Right kidney (tissue), 1 donor: Measurements from ENCODE around the gene ST6GALNAC3.

Experiments
- DNase-seq: peaks from one replicate; pipeline ENCODE4 v3.0.0-alpha.2; 2016

The ST6GALNAC3 gene

DNA sequence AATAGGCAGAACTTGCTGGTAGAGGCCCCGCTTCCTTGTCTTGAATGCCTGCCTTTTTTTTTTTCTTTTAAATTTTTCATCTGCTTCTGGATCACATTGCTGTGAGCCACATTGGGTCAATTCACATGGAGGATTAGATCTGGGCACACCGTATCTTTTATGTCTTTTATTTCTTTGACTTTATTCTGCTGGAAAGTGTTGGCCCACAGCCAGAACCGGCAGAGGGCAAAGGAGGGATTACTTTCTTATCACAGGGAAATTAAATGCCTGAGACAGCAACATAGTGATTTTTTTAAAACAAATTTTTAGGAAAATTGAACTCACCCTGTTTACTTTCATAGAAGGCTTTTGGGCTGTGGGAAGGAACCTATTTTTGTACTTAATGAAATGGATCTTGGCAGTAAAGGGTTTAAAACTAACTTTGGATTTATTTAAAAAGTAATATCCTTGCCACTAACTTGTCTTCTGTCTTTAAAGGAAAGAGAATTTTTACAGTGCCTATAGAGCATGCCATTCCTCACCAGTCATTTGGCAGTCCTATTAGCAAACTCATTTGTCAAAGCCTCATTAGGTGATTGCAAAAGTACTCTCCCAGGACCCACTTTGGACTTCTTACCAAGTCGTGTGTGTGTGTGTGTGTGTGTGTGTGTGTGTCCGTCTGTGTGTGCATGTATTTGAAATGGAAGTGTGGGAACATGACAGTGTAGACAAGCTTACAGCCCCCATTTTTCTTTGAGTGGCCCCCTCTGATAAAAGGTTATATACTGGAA, 68.4 kb downstream of the ST6GALNAC3 start:
- no peak for DNase-seq

DNA sequence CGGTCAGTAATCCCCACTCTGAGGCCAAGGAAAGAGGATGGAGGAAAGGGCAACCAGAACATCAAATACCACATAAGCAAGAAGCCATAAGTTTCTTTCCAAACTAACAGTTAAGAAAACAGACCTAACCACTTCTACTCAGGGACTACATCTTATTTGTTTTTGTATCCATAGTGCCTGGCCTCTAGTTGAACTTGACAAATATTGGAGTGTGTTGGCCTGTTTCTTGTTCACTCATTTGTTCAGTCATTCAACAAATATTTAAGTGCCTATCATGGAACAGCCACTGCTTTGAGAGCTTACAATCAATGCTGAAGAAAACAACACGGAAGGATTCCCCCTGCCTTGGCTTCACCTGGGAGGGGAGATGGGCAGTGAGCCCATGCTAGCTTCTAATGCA, 69.7 kb downstream of the ST6GALNAC3 start:
- DNase-seq: no peak

DNA sequence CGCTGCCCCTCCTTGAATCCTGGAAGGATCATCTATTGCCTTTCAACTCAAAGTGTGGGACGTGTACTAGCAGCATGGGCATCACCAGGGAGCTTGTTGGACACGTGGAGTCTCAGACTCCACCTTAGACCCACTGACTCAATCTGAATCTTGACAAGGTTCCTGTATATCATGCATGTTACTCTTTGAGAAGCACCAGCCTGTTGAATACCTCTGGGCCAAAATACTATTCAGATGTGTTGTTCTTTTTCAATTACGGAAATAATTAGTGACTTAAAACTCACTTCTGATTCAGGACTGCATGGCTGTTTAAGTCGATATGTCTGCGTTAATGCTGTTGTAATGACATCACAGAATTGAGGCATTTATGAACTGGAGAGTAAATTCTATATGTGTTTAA, 70.8 kb downstream of the ST6GALNAC3 start:
- DNase-seq: no peak

DNA sequence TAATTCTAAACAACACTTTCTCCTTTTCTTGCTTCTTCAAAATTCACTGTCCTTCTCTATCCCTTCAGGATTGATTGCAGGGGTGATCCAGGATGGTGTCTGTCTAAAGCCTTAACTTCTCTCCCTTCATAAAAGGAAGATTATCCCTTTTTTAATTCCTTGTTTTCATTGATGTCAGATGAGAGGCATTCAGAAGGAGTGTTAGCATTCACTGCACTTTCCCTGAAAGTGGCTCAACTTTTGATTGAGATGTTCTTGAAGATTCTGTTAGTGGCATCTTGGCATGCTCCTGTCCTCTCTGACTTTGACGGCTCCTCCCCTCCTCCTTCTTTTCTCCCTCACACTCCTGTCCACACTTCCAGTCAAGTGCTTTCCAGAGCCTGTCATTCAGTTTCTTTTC, 71.6 kb downstream of the ST6GALNAC3 start:
- no peak for DNase-seq

DNA sequence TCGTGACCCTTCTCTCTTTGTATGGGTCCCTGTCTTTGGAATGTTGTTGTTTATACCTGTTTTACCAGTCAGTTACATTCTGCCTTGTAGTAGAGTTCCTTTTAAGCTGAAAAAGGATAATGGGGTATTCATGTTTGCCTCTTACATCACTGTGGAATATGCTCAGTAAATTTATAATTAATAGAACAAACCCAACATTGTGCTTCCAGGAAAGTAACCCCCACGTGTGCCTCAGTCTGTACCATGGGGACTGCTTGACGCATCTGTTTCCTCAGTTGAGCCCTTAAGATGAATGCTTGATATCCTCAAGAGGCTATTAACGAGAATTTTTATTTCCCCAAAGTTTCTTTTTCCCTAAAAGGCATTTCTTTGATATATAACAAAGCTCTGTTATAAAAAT, 73.4 kb downstream of the ST6GALNAC3 start:
- DNase-seq: no peak

DNA sequence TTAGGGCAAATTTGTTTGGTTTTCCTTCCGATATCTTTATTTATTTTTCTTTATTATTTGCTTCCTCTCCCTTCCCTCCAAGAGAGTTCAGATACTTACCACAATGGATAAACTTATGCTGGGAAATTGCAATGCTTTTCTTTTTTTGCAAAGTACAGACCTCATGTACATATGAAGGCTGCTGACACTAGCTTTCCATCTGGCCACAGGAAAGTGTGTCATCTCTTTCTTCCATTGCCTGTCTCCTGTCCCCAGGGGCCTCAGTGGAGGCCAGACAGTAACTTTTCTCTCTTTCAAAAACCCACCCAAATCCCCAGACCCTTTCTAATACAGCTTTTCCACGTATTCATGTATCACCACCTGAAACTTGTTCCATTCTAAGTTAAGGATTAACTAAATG, 73.9 kb downstream of the ST6GALNAC3 start:
- DNase-seq: no peak

DNA sequence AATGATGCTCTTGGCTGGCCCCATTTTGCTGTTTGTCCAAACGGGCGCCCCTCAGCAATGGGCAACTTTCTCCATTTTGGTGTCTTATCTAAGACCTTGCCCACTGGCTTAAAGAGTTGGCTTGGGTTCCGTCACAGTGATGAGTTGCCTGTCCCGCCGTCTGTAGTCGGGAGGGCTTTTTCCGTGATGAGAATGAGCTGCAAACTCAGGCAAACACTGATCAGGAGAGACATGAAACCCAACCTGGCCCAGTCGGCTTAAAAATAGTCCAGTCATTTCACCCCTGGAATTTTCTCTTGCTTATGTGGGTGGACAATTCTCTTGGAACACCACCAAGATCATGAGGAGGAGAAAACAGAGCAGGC, 79.3 kb downstream of the ST6GALNAC3 start:
- DNase-seq: no peak

DNA sequence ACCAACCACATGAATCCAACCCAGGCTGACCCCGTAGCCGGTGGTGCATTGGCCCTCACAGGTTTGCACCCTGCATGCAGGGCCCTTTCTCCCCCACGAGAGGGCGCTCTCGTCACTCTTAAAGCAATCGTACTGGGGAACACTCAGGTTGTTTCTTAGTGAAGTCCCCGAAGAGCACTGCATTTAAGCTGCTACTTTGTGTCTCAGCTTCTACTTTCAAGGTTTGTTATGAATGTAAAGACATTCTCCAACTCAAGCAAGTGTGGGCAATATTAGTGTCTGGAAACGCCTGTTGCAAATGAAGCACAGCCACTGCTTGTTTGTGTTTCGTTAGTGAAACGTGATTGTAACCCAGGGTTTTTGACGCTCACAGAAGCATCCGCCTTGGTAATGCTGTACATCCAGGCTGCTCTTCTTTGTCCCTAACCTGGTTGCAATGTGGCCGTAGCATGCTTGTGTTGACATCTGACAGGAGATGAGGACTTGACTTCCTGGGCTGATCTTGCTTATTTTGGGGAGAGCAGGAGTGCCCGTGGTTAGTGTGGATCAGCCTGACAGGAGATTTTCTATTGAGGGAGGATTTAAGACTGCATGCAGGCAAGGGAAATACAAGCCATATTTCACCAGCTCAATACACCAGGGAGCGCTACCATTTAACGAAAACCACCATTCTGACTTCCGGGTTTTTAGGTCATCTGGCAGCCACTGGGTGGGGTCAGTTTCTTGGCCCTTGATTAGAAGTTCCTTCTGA, 79.8 kb downstream of the ST6GALNAC3 start:
- peak; percentile 77 for DNase-seq

DNA sequence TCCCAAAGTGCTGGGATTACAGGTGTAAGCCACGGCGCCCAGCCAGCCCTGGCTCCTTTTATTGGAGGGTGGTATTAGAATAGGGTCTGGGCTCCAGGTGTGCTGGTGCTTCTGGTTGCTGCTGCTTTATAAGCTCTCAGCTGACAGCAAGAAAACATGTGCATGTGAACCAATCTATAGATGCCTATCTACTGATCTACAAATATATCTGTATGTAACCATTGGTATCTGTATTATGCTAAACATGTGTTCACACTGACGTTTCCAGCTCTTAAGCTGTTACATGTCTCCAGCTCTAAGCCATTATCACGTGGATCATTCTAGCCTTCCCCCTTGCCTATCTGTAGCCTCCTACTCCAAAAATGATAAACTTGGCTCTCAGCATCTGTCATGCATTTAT, 82.4 kb downstream of the ST6GALNAC3 start:
- no peak for DNase-seq

DNA sequence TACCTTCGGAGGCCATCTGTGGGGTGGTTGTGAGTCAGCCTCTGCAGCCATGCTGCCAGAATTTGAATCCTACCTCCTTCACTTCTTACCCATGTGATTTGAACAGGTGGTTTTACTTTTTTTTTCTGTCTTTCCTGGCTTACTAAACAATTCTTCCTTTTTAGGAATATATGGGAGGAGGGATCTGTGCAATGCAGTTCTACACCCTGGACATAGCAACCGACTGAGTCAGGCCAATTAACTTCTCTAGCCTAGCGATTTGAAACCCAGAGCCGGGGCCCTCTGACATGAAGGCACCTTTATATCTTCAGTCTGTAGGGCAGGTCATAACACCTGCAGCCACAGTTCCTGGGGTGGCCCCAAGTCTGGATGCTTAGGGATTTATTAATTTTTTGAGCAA, 83.6 kb downstream of the ST6GALNAC3 start:
- DNase-seq: no peak

DNA sequence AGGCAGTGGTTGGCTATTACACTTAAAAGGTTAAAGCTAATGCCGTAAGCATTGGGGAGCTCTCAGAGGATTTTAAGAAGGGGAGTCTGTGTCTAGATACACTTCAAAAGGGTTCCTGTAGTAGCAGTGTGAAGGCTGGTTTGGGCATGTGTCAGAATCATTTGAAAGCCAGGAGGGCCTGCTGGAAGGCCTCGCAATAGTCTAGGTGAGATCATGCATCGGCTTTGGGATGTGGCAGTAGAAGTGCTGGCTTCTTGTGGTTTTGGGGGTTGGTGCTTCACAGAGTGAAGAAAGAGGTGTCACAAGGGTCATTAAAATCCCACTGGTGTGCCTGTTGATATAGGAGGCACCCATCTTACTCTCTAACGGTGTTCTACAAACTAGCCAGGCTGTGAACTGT, 85.7 kb downstream of the ST6GALNAC3 start:
- DNase-seq: no peak

DNA sequence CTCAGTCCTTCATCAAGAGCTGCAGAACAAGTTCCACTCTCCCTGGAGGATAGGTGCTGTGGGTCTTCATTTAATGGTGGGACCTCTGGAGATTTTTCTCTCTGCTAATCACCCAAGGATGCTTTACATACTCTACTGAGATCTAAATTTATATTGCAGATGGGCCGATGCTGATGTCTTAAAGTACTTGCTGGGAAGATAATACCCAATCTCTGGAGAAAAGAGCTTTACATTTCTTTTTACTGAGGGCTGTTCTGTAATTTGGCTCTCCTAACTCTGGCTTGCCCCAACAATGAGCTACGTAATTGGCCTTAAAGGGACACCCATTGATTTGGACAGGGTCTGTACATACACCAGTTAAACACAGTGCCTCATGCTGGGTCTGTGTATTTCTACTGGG, 86.9 kb downstream of the ST6GALNAC3 start:
- DNase-seq: no peak

DNA sequence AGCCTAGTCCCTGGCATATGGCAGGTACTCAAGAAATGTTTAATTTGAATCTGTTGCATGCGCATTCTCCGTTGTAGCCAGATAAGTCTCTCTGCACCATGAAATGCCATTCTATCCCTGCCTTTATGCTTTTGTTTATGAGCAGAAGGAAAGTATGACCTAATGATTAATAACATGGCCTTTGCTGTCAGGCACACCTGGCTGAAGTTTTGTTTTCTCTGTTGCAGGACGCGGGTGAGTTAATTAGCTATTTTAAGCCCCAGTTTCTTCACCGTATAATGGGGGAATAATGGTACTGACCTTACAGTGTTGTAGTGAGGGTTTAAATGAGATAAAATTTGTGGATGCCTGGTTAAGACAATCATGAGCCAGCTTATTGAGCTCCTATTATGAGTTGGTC, 87.7 kb downstream of the ST6GALNAC3 start:
- no peak for DNase-seq

DNA sequence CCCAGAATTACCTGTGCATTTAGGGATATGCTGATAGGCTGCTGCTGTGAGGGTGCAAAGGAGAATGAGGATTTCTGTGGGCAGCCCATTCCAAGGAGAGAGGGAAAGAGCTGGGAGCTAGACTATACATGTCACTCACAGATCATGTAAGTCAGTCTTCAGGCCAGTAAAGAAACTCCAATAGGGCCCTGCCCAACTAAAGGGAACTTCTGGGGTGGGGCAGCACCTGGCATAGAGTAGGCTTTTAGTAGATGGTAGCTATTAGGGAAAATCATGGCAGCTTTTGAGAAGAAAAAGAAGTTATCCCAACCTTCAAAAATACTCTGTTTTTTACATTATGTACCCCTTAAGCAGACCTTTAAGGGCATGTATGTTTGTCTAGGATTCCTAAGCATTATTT, 89.6 kb downstream of the ST6GALNAC3 start:
- DNase-seq: no peak

DNA sequence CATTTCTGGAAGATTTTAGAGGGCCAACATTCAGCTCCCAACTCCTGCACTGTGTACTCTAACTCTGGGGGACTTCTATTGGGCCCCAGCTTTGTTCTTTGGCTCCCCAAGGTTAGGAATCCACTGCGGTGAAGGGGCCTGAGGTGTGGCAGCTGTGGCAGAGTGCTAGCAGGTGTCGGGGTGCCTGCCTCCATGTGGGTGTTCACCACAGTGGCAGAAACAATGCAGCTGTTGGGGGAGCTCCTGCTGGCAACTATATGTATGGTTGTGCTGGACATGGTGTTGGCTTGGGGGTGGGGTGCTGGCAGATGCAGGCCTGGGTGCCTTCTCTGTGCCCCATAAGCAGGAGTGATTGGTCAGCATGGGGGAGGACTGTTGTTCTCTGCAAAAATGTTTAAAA, 95.5 kb downstream of the ST6GALNAC3 start:
- no peak for DNase-seq

DNA sequence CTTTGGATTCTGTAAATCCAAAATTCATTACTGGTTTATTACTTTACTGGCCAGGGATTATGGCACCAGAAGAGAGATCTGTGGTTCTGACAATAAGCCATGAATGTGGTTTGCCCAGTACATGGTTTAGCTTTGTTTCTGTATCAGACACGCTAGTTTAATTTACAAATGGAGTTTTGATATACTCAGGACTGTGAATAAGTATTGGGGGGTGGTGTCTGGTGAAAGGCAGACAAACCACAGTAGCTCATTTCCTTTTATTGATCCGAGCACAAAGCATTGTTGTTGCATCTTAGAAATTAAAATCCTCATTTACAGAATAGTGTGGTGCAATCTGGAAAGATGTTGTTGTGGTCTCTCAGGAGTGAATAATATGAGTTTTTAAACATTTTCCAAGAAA, 96.0 kb downstream of the ST6GALNAC3 start:
- DNase-seq: no peak

DNA sequence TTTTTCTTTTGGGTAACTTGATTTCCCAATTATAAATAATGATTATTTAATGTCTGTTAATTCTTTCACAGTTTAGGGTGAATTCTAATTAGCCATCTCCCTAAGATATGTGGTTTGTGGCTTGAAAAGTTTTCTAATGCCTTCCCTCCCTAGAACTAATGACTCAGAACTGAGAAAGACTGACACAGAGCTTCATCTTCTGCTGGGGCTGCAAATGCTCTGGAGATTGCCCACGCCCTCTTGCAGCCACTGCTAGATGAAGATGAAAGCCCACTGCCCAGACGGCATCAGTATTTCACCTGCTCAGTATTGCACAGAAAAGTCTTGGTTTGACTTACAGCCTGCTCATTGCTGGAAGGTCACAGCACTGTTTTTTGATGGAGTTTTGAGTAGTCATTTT, 101.5 kb downstream of the ST6GALNAC3 start:
- no peak for DNase-seq

DNA sequence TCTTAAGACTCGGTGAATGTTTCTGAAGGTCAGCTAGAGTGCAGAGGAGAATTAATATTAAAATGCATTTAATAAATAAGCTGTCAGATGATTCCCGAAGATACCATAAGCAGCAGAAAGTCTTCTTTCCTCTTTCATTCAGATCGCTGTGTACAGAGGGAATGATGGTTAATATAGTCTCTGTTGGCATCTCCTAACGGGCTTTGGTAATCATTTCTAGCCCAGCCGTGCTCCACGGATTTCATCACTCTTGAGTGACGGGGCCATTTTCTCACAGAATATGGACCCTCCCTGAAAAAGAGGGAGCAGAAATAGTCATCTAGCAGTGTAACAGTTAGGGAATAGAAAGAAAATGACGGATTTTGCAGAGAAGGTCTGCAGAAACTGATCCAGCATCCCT, 103.1 kb downstream of the ST6GALNAC3 start:
- DNase-seq: no peak

DNA sequence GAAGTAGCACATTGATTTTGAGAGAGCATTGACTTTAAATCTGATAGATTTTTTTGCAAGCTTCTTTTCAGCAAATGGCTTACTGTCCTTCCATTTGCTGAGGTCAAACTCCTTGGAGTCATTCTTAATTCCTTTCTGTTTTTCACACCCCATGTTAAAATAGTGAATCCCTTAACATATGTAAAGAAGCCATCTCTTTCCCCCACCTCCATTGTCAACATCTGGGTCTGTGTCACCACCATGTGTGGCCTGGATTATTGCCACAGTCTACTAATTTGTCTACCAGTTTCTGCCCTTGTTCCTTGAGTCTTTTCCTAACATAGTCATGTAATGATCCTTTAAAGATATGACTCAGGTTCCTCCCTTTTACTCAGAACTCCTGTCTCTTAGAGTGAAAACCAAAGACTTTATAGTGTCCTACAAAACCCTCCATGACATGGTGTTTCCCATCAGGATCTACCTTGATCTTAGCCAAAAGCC, 104.7 kb downstream of the ST6GALNAC3 start:
- no peak for DNase-seq

DNA sequence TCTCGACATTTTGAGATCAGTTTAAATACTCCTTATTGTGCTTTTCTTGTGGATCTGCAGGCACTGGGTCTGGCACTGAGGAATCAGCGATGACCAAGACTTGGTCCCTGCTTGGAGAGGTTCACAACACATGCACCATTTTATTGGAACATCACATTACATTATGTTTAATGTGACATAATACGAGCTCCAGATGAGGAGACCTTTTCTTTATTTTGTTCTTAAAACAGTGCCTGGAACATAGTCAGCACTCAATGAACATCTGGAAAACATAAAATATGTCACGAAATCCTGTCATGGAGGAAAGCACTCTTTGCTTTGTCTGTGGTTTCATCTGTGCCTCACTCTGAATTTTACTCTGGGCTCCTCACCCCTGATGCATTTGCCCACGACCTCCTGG, 110.7 kb downstream of the ST6GALNAC3 start:
- DNase-seq: no peak

DNA sequence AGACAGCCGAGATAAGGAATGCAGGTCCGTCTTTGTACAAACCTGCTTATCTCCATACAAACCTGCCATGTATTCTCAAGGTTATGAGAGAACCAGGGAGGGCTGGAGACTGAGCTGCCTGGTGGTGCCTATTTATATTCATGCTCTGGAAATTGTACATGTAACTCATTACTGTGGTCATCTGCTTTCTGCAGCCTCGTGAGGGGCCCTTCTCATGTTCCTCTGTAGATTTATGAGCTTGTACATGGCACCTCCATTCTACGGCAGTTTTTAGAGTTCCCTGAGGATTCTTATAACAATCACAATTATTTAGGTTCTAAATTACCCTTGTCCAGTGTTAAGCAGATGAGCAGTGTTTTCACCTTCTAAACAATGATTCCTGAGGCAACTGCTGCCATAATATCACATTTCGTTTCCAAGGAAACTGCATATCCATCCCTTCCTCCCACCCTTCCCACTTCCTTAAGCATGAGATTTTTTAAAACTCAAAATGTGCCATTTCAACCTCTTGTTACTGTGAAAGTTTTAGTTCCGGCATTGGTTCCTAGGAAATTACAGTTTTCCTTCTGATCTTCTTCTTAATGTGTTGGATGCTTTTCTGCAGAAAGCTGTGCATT, 112.1 kb downstream of the ST6GALNAC3 start:
- no peak for DNase-seq

DNA sequence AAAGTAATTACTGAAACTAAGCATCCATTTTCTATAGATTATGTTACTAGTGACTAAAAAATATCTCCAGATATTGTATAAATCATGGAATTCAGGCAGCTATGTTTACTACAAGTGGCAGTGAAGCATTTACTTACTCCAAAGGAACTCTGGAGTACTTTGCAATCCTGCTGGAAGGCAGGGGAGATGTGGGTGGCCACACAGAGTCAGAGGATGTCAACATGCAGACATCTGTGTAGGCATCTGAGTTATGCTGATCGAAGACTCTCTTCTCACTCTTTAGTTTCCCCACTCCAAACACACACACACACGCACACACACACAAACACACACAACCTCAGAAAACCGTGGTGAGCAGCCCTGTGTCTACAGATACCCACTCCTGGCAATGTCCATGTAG, 112.9 kb downstream of the ST6GALNAC3 start:
- DNase-seq: no peak

DNA sequence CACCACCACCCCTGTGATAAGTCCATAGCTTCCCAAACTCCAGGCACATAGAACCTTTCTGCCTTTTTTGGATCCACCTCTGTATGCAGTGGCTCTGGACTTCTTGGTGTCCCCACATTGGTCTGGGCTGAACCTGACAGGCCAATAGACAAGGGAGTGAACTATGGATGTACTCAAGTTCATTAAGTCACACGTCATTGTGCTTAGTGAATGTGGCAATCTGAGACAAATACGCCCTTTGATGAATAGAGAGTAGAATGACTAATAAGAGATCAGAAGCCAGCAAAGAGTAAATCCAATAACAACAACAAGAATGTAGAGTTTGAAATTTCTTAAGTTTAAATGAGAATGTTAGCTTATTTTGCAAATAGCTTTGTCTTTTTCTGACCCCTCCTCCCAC, 114.8 kb downstream of the ST6GALNAC3 start:
- DNase-seq: no peak
